Measurements from ENCODE around the gene CDK4. TPM values are rescaled to one million over a fixed set of nuclear protein-coding genes. Genes with fewer than 3 reads are reported as not detected.

CDK4 gene
- total and polyA plus RNA-seq, 7 donors: 38.0 to 105 (median 56.6) TPM

- Histone ChIP-seq H3K27ac (no peak within 1 kb of the TSS), H3K4me3 (peak within 1 kb of the TSS; percentile 51), H3K27me3 (ENCODE audit: insufficient read depth in 3 of 3, low read length in 2 of 3) (peaks cover 0 to 52% (median 29%) of the 10 kb centered on the region in 3 donors), H3K9me3 (no peaks in the 10 kb centered on the region), H3K4me1 (peaks cover 24% of the 10 kb centered on the region), H3K36me3 (ENCODE audit: insufficient read depth in 1 of 2, low read depth in 1 of 2) (peaks cover 7 to 34% of the 10 kb centered on the region in 2 donors)
- WGBS, 3 donors: 4 to 5% (median 5%) methylated on average over 38 of the region's 38 CpGs
- DNase-seq (no peak), ATAC-seq (peak; percentile 8 to 50 (median 24))
- intact Hi-C loops (cut with DNase I): no loop called here
- no peak for TF ChIP-seq CTCF (IDR thresholded peaks at IDR 0.05)
These were observed 14.6 kb upstream of the CDK4 start, which contains the start of gene CYP27B1 for GRCh38 chr12:57766464-57767304. CYP27B1 (minus strand) TSS chr12:57767078; CDS start chr12:57767041, 37 bp downstream.

GRCh38 chr12:57765698-57766463 is 13.8 kb upstream of the CDK4 start:
- WGBS, 3 donors: 3 to 4% (median 4%) methylated on average over 40 of the region's 40 CpGs
- Histone ChIP-seq H3K36me3 (ENCODE audit: insufficient read depth in 1 of 2, low read depth in 1 of 2) (peaks cover 7 to 33% of the 10 kb centered on the region in 2 donors), H3K27ac (no peak overlapping the region), H3K4me3 (peak overlapping the region; percentile 51), H3K27me3 (ENCODE audit: insufficient read depth in 3 of 3, low read length in 2 of 3) (peaks cover 0 to 54% (median 29%) of the 10 kb centered on the region in 3 donors), H3K9me3 (no peaks in the 10 kb centered on the region), H3K4me1 (peaks cover 19% of the 10 kb centered on the region)
- no peak for TF ChIP-seq CTCF (IDR thresholded peaks at IDR 0.05)
- DNase-seq: no peak
- peak; percentile 9 to 41 (median 21) for ATAC-seq
- intact Hi-C loops (cut with DNase I): no loop called here

GRCh38 chr12:57765003-57765697 is 13.0 kb upstream of the CDK4 start:
- H3K27me3 ChIP-seq (ENCODE audit: insufficient read depth in 3 of 3, low read length in 2 of 3): peaks cover 0 to 54% (median 29%) of the 10 kb centered on the region in 3 donors
- peak; percentile 34 to 62 (median 44) for ATAC-seq
- intact Hi-C loops (cut with DNase I): no loop called here
- DNase-seq: peak; percentile 38 to 63
- WGBS, 3 donors: 1 to 2% (median 1%) methylated on average over 51 to 60 of the region's 60 CpGs
- peaks cover 7 to 25% of the 10 kb centered on the region in 2 donors for H3K36me3 ChIP-seq (ENCODE audit: insufficient read depth in 1 of 2, low read depth in 1 of 2)
- no peak for TF ChIP-seq CTCF (IDR thresholded peaks at IDR 0.05)
- peaks cover 18% of the 10 kb centered on the region for H3K4me1 ChIP-seq
- no peak overlapping the region for H3K27ac ChIP-seq
- H3K9me3 ChIP-seq: no peaks in the 10 kb centered on the region
- peak overlapping the region; percentile 51 for H3K4me3 ChIP-seq

- WGBS, 3 donors: 19 to 21% (median 20%) methylated on average over 15 to 17 of the region's 17 CpGs
- no peaks in the 10 kb centered on the region for H3K9me3 ChIP-seq
- no peak overlapping the region for H3K27ac ChIP-seq
- H3K4me3 ChIP-seq: peak overlapping the region; percentile 51
- TF ChIP-seq CTCF (IDR thresholded peaks at IDR 0.05): no peak
- peaks cover 0 to 54% (median 29%) of the 10 kb centered on the region in 3 donors for H3K27me3 ChIP-seq (ENCODE audit: insufficient read depth in 3 of 3, low read length in 2 of 3)
- DNase-seq: no peak
- no peak for ATAC-seq
- H3K4me1 ChIP-seq: peaks cover 18% of the 10 kb centered on the region
- peaks cover 3 to 20% of the 10 kb centered on the region in 2 donors for H3K36me3 ChIP-seq (ENCODE audit: insufficient read depth in 1 of 2, low read depth in 1 of 2)
- intact Hi-C loops (cut with DNase I): no loop called here
These were observed 12.5 kb upstream of the CDK4 start for GRCh38 chr12:57764662-57765002.
